ENCODE measurements around the gene LRCOL1.

LRCOL1 gene

DNA sequence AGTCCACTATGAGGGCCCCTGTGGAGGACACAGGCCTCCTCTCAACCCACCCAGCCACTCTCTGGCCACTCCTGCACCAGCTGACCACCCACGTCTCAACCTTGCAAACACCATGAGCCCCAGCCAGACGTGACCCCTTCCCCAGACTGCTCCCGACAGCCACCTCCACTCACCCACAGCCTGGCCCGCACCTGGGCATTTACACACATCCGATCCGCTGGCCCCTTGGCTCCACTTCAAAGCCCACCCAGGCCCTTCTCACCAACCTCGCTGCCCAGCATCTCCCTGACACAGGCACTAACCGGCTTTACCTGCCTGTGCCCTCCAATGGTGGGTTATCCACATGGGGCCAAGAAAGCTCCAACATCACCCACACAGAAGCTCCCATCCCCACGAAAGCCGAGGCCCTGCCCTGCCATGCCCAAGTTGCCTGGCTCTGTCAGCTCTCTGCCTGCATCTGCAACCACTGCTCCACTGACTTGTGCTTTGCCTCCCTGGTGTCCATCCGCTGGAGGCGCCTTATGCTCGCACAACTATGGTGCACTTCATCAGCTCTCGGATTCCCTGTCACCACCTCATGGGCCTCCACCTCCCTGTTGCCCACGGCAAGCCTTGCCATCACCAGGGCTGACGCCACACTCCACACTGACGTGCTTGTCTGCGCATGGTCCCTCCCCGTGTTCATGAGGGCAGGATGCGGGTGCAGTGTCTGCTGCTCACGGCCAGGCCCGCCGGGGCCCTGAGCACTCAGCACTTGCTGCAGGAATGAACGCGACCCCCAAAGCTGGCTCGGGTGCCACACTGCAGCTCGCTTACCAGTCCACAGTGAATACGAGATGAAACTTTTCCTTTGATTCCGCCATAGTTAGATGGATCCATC lies 24.9 kb upstream of the LRCOL1 start:
- DNase-seq: no peak

DNA sequence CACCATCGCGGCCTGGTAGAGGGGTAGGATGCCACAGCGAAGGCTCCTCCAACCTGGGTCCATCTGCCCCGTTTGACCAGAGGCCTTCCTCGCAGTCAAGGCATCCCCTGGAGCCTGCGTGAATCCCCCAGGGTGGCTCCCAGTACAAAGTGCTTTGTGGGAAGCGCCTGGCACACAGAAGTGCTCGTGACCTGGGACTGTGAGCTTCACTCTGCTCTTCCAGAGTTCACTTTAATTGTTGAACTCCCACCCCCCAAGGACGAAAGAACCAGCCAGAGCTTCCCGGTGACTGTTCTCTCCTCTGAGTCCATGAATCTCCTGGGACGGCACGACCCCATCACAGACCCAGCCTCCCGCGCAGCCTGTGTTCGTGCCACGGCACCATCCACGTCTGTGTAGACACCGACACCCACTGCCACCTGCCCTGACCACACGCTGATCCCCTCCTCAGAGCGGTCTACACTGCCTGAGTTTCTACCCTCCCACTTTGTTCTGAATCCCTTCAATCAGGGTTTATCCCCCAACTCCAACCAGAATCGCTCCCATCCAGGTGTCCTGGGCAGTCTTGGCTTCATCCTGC lies 24.1 kb upstream of the LRCOL1 start:
- no peak for DNase-seq

DNA sequence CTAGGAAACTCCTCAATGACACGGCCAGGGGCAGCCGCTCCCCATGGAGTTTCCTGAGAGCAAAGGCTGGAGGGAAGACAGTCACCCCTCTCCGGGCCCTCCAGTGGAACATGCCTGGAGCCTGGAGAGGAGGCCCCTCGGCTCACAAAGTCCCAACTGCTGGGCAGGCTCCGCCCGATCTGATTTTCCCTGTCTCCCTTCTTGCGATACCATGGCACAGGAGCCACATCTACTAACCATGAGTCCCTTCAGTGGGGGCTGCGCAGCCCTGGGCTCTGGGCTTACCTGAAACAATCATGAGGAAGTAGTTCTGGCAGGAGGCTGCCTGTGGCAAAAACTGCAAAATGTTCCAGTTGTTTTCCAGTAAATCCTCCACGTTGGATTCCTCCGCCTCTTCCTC lies 23.5 kb upstream of the LRCOL1 start:
- no peak for DNase-seq

DNA sequence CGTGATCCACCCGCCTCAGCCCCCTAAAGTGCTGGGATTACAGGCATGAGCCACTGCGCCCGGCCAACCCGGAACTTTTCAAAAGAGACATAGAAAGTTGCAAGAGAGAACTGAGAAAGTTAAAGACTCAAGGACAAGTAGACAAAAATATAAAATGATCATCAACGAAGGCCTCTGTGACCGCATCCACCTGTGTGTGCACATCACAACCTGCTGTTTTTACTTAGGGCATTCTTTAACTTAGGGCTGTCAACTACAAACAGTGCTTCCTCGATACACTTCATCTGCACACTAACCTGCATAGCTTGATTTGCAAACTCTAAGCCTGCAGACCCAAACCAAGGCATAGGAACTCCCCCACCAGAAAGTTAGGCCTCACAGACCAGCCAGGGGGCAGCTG lies 23.0 kb upstream of the LRCOL1 start:
- DNase-seq: no peak

DNA sequence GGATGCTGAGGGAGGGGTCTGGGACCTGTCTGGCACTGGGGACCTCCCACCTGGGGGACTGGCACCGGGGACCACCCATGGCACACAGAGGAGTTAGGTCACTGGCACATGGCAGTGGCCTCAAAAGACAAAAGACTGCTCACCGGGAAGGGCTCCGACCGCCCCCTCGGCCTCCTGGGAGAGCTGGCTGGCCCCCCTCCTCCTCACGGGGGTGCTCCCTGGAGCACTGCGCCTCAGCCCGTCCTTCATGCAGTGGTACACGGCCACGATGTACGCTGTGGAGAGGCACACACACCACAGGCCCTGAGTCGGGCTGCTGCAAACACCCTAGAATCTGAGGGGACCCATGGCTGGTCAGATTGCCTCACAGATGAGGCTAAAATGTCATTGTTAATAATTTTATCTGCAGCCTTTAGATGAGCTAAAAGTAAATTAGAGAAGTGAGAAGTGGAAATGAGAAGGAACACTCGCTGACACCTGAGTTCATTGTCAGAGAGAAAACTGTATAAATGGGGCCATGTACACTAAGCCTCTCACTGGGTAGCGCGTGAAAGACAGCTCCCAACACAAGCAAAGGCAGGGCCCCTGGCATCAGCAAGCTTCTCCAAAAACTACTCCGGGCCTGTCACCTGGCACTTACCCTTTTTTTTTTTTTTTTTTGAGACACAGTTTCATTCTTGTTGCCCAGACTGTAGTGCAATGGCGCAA lies 22.3 kb upstream of the LRCOL1 start:
- DNase-seq: no peak

DNA sequence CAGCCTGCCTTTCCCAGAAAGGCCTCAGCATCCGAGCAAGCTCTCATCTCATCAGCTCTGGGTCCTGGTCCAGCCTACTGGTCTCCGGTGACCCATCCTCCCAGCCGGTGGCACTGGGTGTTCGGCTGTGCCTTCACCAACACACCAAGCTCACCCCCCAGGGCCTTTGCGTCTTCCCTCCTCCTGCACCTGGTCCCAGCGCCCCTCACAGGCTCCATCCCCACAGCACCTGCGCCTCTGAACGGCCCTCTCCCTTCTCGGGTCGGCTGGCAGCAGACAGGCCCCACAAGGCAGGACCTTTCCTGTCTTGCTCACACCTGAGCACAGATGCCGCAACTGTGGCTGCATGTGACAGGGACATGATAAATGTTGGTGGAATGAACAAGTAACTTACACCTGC lies 21.3 kb upstream of the LRCOL1 start:
- no peak for DNase-seq

DNA sequence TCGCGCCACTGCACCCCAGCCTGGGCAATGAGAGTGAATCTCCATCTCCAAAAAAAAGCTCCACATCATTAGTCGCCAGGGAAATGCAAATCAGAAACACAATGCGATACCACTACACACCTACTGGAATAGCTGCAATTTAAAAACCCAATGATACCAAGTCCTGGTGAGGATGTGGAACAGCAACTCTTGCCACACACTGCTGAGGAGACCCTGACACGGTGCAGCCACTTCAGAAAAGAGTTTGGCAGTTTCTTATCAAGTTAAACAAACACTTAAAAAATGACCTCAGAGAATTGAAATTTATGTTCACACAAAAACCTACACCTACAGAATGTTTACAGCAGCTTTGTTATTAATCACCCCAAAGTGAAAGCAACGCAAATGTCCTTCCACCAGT lies 20.3 kb upstream of the LRCOL1 start:
- DNase-seq: no peak

DNA sequence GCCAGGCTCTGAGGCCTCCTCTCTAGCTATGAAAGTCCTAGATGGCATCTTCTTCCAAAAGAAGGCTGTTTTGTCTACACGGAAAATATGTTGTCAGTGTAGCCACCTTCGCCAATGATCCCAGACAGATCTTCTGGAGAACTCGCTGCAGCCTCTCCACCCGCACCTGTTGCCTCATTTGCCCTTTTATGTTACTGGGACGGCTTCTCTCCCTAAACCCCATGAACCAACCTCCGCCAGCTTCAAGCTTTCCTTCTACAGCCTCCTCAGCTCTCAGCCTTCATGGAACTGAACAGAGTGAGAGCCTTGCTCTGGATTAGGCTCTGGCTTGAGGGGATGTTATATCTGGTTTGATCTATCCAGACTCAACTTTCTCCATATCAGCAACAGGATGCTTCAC lies 18.9 kb upstream of the LRCOL1 start:
- no peak for DNase-seq

DNA sequence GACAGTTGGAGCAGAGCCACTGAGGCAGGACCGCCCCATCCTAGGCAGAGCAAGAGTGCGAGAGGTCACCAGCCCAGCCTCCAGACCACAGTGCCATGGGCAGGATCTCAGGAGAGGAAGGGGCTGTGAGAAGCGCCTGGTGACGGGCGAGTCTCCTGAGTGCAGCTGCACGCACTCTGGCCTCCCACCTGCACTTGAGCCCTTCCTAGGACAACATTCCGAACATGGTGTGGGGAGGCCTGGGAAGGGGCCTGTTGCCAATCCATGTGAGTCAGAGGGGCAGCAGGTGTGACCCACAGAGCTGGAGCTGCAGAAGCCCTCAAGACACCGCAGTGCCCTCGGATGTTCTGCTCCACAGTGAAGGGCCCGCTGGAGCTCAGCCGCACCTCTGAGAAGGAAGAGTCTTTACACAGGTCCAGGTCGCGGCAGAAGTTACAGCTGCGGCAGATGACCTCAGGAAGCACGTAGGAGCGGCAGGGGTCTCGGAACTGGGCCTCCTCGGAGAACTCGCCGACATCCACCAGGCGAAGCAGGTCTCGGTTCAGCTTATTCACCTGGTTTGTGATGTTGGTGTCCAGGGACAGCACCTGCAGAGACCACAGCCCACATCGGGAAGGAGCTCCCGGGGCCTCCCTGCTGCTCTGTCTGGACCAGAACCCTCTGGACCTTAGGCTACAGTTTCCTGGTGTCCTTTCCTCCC lies 15.5 kb upstream of the LRCOL1 start:
- DNase-seq: no peak

DNA sequence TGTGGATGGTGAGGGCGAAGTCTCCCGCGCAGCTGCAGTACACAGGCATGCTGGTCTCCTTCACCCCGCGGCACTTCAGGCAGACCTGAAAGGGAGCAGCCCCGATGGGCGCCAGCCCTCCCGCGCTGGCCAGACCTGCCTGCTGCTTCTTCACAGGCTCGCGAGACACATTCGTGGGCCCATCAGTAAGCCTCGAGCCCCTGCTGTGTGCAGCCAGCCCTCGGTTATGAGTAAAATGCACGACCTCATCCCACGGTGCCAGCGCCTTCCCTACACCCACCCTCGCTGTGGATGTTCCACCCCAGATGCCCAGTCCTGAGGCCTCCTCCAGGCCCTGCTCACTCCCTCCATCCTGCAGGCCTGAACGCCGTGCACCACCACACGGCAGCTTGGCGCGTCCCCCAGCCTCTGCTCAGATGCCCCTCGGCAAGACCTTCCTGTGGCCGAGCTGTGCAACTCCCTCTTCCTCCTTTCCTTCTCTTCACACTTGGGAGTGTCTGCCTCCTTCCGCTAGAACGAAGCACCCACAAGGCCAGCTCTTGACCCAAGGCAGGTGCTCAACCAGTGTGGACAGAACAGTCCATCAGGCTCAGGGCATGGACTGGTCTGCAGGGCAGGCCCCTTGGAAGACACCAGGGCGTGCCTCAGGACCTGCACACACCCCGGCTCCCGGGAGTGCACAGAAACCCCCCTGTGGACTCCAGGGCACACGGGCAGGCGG lies 14.7 kb upstream of the LRCOL1 start:
- no peak for DNase-seq

DNA sequence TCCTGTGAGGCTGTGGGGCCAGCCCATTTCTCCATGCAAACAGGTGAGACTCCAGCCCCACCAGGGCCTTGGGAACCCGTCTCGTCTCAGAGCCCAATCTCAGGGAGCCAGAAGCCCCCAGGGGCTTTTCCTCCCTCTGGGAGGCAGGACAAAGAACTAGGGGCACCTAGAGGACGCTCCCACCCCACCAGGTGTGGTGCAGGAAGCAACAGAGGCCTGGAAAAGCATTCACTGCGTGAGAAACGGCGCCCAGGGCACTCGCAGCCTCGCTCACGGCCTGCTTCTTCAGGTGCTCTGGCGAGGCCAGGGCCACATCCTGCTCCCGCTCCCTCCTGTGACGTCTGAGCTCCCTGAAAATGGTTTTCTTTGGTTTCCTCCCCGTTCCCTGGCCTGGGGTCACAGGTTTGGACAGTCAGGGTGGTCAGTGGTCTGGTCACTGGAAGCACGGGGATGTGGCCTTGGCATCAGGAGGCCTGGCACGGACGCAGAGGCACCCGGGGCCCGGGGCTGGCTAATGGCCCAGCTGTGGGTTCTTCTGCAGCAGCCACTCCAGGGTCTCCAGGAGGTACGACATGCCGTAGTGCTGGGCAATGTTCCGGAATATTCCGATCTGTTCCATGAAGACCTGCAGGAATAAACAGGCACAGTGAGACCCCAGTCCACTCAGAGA lies 13.9 kb upstream of the LRCOL1 start:
- no peak for DNase-seq

DNA sequence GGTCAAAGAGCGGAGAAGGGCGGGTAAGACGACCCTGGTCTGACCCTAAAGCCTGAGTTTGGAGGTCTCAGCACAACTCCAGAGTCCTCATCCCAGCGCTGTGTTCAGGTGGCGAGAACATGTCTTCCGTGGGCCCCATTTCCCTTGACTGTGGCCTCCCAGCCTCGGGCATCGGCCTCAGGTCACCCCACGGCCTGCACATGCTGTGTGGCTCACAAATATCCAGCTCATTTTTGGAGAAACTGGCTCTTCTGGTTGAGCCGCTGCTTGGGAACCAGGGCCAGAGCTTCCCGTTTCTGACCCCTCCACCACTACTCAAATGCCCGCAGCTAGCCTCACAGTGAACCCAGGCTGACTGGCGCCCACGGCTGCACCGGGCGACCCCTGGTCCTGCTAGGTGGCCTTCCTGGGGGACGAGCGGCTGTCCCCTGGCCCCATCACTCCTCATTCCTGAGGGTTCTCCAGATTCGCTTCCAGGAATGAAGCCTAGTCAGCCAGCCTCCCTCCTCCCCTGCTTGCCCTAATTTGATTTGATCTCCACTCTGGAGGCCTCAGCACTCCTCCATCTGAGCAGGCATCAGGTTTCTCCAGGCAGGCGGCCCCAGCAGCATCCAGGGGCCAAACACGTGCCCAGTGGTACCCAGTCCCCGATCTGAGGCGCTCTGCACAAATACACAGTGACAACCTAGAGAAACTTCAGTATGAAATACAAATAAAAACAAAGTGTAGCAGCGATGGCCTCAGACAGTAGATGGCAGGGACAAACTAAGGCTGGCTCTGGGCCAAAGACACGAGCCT lies 12.9 kb upstream of the LRCOL1 start:
- DNase-seq: no peak

DNA sequence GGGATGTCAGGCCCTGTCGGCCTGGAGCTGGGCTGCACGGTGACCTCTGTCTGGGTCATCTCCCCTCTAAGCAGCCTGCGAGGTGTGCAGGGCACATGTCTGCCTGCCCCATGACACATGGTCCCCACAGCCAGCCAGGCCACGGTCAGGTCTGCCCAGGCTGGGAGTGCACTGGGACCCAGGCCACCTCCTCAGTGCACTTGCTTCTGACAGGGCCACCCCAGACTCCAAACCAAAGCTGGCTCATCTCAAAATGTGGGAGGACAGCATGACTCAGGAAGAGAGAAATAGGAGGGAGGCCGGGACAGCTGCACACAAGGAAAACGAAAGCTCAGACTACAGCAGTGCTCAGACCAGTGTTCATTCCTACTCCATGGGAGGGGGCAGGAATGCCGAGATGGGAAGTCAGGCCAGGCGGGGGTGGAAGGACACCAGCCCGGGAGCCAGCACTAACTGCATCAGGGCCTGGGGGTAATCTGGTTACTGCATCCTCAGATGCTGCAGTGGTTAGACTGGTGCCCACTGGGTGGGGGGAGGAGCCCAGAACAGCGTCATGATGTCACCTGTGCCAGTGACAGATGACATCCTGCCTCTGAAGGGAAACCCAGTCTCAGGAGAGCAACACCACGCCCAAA lies 12.2 kb upstream of the LRCOL1 start:
- peak in 1 of 4 experiments; percentile 13 for DNase-seq

DNA sequence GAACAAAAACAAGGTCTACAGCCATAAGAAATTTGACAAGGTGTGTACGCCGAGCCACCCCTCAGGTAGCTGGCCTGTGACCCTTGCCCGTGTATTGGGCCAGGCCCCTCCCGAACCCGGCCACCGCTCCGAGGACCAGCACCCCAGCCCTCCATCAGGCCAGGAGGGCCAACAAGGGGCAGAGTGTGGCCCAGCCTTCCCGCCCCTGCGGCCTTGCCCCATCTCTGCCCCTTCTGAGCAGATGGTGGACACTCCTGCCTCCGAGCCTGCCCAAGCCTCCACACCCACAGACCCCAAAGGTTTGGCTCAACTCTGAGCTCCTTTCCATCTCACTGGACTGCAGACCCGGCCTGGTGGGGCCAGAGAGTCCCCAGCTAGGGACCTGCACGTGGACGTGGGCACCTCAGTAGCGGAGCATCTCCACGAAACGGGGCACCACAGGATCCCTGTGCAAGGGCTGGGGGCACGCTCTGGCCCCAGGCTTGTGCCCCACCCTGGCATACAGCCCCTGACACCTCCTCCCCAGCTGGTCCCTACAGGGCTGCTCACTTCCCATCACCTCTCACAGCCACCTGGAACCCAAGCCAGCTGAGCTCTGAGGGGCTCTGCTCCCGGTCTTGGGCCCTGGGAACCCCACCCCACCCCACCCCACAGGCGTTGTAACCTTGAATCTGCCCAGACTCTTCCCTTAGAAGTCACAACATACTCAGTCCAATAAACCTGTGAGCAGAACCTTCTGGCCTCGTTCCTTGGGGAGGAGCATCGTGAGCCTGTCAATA lies 11.5 kb upstream of the LRCOL1 start:
- DNase-seq: no peak

DNA sequence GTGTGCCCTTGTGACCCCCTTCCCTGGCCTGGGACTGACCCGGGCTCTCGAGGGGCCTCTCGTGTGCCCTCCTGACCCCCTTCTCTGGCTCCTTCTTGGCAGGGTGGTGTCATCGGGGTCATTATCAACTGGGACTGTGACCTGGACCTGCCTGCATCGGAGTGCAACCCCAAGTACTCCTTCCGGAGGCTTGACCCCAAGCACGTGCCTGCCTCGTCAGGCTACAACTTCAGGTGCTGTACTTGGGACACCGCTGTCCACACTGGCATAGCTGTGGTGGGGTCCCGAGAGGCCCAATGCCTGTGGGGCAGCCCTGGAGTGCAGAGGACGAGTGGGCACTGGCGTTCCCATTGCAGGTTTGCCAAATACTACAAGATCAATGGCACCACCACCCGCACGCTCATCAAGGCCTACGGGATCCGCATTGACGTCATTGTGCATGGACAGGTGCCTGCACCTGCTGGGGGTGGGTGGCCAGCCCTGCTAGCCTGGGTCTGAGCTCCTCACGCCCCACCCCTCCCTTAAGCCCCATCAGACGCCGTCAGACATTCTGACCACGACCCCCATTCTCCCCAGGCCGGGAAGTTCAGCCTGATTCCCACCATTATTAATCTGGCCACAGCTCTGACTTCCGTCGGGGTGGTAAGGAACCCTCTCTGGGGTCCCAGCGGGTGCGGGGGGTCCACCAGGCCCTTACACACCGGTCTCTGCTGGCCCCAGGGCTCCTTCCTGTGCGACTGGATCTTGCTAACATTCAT lies 10.7 kb upstream of the LRCOL1 start:
- DNase-seq: no peak

DNA sequence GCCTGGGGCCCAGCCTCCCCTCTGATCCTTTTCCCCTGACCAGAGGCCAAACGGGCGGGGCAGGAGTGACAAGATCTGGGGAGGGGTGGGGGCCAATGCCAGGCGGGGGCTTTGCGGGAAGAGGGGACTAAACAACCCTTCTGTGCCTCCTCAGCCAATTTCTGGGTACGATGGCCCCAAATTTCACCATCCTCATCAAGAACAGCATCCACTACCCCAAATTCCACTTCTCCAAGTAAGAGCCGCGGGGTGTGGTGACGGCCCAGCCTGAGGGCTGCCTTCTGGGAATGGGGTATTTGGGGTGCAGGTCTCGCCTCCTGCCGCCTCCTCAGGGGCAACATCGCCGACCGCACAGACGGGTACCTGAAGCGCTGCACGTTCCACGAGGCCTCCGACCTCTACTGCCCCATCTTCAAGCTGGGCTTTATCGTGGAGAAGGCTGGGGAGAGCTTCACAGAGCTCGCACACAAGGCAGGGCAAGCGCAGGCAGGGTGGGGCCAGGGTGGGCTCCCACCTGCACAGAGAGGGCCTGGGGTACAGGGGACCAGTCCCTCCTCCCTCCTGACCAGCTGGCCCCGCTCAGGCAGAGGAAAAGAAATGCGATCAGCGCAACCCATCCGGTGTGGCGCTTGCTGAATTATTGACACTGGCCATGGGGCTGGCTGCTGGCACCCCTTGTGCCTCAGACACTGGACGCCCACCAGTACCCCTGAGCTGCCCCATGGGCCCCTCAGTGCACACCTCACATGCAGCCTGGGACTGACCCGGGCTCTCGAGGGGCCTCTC lies 9.9 kb upstream of the LRCOL1 start:
- no peak for DNase-seq

DNA sequence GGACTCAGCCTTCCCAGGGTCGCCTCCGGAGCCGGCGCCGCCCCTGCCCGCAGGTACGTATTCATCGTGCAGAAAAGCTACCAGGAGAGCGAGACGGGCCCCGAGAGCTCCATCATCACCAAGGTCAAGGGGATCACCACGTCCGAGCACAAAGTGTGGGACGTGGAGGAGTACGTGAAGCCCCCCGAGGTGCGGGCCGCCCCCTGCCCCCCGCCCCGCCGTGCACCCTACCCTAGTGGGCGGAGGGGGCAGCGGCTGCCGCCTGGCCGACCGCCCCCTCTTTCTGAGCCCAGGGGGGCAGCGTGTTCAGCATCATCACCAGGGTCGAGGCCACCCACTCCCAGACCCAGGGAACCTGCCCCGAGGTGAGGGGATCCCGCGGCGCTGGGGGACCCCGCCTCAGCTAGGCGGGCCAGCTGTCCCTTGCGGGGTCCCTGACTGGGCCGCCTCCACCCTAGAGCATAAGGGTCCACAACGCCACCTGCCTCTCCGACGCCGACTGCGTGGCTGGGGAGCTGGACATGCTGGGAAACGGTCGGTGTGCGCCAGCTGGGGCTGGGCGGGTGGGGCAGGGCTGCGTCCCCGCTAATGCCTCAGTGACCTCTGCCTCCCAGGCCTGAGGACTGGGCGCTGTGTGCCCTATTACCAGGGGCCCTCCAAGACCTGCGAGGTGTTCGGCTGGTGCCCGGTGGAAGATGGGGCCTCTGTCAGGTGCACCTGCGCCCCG lies 9.2 kb upstream of the LRCOL1 start:
- no peak for DNase-seq

DNA sequence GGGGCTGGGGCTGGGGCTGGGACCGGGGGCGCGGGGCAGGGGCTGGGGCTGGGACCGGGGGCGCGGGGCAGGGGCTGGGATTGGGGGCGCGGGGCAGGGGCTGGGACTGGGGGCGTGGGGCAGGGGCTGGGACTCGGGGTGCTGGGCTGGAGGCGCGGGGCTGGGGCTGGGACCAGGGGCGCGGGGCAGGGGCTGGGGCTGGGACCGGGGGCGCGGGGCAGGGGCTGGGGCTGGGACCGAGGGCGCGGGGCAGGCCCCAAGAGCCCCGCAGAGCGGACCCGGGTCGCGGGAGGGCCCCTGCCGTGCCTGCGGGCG lies 8.6 kb upstream of the LRCOL1 start:
- no peak for DNase-seq
